Natural killer cell (primary cell): ENCODE results near the gene CACFD1. TPM values are rescaled to one million over a fixed set of nuclear protein-coding genes. Genes with fewer than 3 reads are reported as not detected.
A peak's percentile ranks its signal among the peaks of the same experiment; 100 is the strongest.

ENCODE experiments used
- ATAC-seq, 3 donors: fragments of 150-1000 bp in 2 of 3; fragments of 200-7000 bp in 1 of 3; cut with Tn5 transposase; 1 replicate in 1 of 3; 2 replicates in 2 of 3; pipeline ENCODE4 v1.10.0; 2021; ENCODE audit warnings: mild to moderate bottlenecking in 2 of 3, moderate library complexity in 2 of 3
- DNase-seq, 2 donors: peaks; one replicate each; pipeline versions ENCODE4 v3.0.0 to v3.0.0-alpha.2; 2013 to 2021; ENCODE audit warnings: mixed read lengths in 1 of 2
- H3K27ac ChIP-seq: one replicate; pipeline ENCODE4 v1.5.1; 2013; ENCODE audit warnings: mild to moderate bottlenecking, low read length
- H3K27me3 ChIP-seq: one replicate; pipeline ENCODE4 v1.6.1; 2013; ENCODE audit warnings: low read length; ENCODE audit not compliant: control insufficient read depth, insufficient read depth
- H3K36me3 ChIP-seq: one replicate; pipeline ENCODE4 v1.6.1; 2013; ENCODE audit warnings: low read length; ENCODE audit not compliant: control insufficient read depth, insufficient read depth
- H3K4me1 ChIP-seq: one replicate; pipeline ENCODE4 v1.6.1; 2013; ENCODE audit warnings: low read length; ENCODE audit not compliant: control insufficient read depth, insufficient read depth
- H3K4me3 ChIP-seq: one replicate; pipeline ENCODE4 v1.5.1; 2013; ENCODE audit warnings: low read length
- H3K9me3 ChIP-seq: one replicate; pipeline ENCODE4 v1.6.1; 2013; ENCODE audit warnings: low read length; ENCODE audit not compliant: control insufficient read depth, insufficient read depth
- H3K27ac Mint-ChIP-seq, 2 donors: one replicate each; pipeline ENCODE4 v1.8.0; 2022; ENCODE audit warnings: mild to moderate bottlenecking in 2 of 2, mixed read lengths in 2 of 2, moderate library complexity in 1 of 2
- H3K27me3 Mint-ChIP-seq, 2 donors: one replicate each; pipeline ENCODE4 v1.8.0; 2022; ENCODE audit warnings: low read depth in 2 of 2, mixed read lengths in 2 of 2
- H3K36me3 Mint-ChIP-seq: one replicate; pipeline ENCODE4 v1.8.0; 2022; ENCODE audit warnings: mixed read lengths
- H3K4me1 Mint-ChIP-seq, 2 donors: one replicate each; pipeline ENCODE4 v1.8.0; 2022; ENCODE audit warnings: mixed read lengths in 2 of 2
- H3K4me3 Mint-ChIP-seq: one replicate; pipeline ENCODE4 v1.8.0; 2022; ENCODE audit warnings: mild to moderate bottlenecking, moderate library complexity, mixed read lengths
- H3K9me3 Mint-ChIP-seq, 2 donors: one replicate each; pipeline ENCODE4 v1.8.0; 2022; ENCODE audit warnings: mixed read lengths in 2 of 2
- WGBS: methylation state at CpG from one replicate; pipeline ENCODE4 v1.1.7; 2013; ENCODE audit warnings: missing lambda C conversion rate; ENCODE audit not compliant: insufficient coverage; 5-methylcytosine and 5-hydroxymethylcytosine counted together
- intact Hi-C: fragments of 100-400 bp; cut with micrococcal nuclease; formaldehyde crosslinking; loops from one replicate; pipeline ENCODE4 v1.14.2; 2022
- total RNA-seq, 4 donors: library from RNA; stranded (reverse); fragments of 120-200 nt in 1 of 4; gene quantifications; one replicate each; pipeline versions ENCODE4 v1.2.3 to v1.2.4, GENCODE V29; 2013 to 2022
- TF ChIP-seq, protein P1 (sequence below): fragments of 200-600 bp; IDR thresholded peaks from one replicate; pipeline ENCODE4 v1.8.0; 2022; ENCODE audit warnings: antibody characterized with exemption

The CACFD1 gene
- total RNA-seq, 3 donors from 2014 or later (not counting 1 experiment from before 2014, with no cell fraction given): 4.5 to 8.3 (median 5.4) TPM

DNA sequence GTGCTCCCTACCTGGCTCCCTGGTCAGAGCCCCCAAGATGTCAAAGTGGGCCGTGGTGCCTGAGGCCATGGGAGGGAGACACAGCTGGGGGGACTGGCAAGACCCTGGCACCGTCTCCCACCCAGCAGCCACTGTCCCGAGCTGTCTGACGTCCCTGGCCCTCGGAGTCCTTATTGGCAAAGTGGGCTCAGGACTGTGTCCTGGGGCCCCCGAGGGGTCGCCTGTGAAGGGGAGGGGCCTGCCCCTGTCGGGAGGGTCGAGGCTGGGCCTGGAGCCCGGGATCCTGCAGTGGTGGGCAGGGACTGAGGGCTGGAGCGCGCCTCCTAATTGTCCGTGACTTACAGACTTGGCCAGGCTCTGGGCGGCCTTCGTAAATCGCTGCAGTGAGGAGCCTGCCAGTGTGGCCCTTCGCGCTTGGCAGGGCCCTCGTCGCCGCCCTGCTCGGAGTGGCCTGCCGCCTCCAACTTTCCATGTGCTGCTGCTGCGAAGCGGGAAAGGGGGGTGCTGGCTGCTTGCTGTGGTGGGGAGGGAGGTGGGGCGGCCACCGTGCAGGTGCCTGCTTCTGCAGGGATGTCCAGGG, 51.2 kb downstream of the CACFD1 start:
- Mint-ChIP-seq H3K9me3 (no peaks in the 10 kb centered on the region), H3K4me1 (peaks cover 8 to 10% of the 10 kb centered on the region in 2 donors), H3K27ac (no peak overlapping the region), H3K4me3 (no peak overlapping the region), H3K36me3 (no peaks in the 10 kb centered on the region), H3K27me3 (no peaks in the 10 kb centered on the region)
- H3K27ac ChIP-seq: no peak overlapping the region
- no peaks in the 10 kb centered on the region for H3K27me3 ChIP-seq
- DNase-seq (no peak), ATAC-seq (no peak)
- no peaks in the 10 kb centered on the region for H3K9me3 ChIP-seq
- no peak overlapping the region for H3K4me3 ChIP-seq
- 94% methylated on average over 27 of the region's 27 CpGs for WGBS
- intact Hi-C loops: no loop called here
- no peaks in the 10 kb centered on the region for H3K36me3 ChIP-seq
- H3K4me1 ChIP-seq: peaks cover 20% of the 10 kb centered on the region
- TF ChIP-seq, protein P1, sequence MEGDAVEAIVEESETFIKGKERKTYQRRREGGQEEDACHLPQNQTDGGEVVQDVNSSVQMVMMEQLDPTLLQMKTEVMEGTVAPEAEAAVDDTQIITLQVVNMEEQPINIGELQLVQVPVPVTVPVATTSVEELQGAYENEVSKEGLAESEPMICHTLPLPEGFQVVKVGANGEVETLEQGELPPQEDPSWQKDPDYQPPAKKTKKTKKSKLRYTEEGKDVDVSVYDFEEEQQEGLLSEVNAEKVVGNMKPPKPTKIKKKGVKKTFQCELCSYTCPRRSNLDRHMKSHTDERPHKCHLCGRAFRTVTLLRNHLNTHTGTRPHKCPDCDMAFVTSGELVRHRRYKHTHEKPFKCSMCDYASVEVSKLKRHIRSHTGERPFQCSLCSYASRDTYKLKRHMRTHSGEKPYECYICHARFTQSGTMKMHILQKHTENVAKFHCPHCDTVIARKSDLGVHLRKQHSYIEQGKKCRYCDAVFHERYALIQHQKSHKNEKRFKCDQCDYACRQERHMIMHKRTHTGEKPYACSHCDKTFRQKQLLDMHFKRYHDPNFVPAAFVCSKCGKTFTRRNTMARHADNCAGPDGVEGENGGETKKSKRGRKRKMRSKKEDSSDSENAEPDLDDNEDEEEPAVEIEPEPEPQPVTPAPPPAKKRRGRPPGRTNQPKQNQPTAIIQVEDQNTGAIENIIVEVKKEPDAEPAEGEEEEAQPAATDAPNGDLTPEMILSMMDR: no peak

DNA sequence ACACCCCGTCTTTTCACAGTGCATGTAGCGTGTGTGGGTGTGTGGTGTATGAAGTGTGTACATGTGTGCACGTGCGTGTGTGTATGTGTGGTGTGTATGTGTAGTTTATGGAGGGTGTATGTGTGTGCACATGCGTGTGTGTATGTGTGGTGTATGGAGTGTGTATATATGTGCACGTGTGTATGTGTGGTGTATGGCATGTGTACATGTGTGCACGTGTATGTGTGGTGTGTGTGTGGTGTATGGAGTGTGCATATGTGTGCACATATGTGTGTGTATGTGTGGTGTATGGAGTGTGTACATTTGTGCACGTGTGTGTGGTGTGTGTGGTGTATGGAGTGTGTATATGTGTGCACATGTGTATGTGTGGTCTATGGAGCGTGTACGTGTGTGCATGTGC, 51.8 kb downstream of the CACFD1 start:
- TF ChIP-seq, protein P1: no peak
- Histone ChIP-seq H3K27ac (no peak overlapping the region), H3K9me3 (no peaks in the 10 kb centered on the region), H3K4me1 (peaks cover 20% of the 10 kb centered on the region), H3K4me3 (no peak overlapping the region), H3K36me3 (no peaks in the 10 kb centered on the region), H3K27me3 (no peaks in the 10 kb centered on the region)
- DNase-seq (no peak), ATAC-seq (peak in 1 of 3 donors; percentile 14)
- Mint-ChIP-seq H3K9me3 (no peaks in the 10 kb centered on the region), H3K36me3 (no peaks in the 10 kb centered on the region), H3K27ac (no peak overlapping the region), H3K27me3 (no peaks in the 10 kb centered on the region), H3K4me1 (peaks cover 8 to 10% of the 10 kb centered on the region in 2 donors), H3K4me3 (no peak overlapping the region)
- intact Hi-C loops: no loop called here
- WGBS: 88% methylated on average over 10 of the region's 10 CpGs

DNA sequence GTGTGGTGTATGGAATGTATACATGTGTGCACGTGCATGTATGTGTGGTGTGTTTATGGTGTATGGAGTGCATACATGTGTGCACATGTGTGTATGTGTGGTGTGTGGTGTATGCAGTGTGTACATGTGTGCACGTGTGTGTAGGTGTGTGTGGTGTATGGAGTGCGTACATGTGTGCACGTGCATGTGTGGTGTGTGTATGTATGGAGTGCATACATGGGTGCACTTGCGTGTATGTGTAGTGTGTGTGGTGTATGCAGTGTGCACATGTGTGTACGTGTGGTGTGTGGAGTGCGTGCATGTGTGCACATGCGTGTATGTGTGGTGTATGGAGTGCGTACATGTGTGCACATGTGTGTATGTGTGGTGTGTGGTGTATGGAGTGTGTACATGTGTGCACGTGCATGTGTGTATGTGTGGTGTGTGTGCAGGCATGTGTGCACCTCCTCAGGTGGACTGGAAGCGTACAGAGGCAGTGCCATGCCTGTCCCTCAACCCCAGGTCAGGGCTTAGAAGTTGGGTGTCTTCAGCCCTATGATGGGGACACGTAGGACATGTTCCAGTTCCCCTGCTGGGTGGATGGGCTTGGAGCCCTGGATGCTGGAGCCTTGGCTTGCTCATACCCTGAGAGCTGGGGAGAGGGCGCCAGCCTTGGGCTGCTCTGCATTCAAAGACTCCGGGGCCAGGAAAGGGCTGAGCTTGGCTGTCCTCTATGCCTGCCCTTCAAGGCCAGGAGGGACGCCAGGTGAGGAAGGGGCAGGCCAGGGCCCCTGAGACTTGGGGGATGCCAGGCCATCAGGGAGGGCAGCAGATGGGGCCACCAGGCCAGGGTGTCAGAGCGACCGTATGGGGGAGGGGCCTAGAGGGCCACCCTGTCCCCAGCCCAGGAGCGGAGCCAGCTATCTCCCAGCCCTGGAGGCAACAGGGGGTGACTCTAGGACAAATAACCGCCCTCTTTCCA, 52.8 kb downstream of the CACFD1 start:
- H3K27me3 ChIP-seq: no peaks in the 10 kb centered on the region
- ATAC-seq (peak in 1 of 3 donors; percentile 8), DNase-seq (no peak)
- H3K27ac Mint-ChIP-seq: no peak overlapping the region
- H3K4me3 Mint-ChIP-seq: no peak overlapping the region
- no peak overlapping the region for H3K27ac ChIP-seq
- H3K27me3 Mint-ChIP-seq: no peaks in the 10 kb centered on the region
- H3K4me1 ChIP-seq: peaks cover 20% of the 10 kb centered on the region
- TF ChIP-seq, protein P1: no peak
- no peaks in the 10 kb centered on the region for H3K9me3 Mint-ChIP-seq
- intact Hi-C loops: no loop called here
- WGBS: 91% methylated on average over 19 of the region's 19 CpGs
- no peaks in the 10 kb centered on the region for H3K9me3 ChIP-seq
- H3K36me3 Mint-ChIP-seq: no peaks in the 10 kb centered on the region
- no peaks in the 10 kb centered on the region for H3K36me3 ChIP-seq
- H3K4me3 ChIP-seq: no peak overlapping the region
- peaks cover 8 to 10% of the 10 kb centered on the region in 2 donors for H3K4me1 Mint-ChIP-seq
